SK-N-SH (cell line): ENCODE results near the gene SLC25A4. TPM values are rescaled to one million over a fixed set of nuclear protein-coding genes. Genes with fewer than 3 reads are reported as not detected.

Experiments
- CTCF ChIA-PET: fragments of 300-600, 350-600 bp; formaldehyde crosslinking; extraction: SDS; loops from one replicate; lab custom pipeline; 2021; lab: Yijun Ruan, JAX
- POLR2A ChIA-PET: fragments of 350-600 bp; sonication (Branson Sonifier 250); formaldehyde crosslinking; extraction: SDS; loops from one replicate; lab custom pipeline; 2020; ENCODE audit warnings: antibody characterized with exemption, inconsistent platforms; lab: Yijun Ruan, JAX
- DNase-seq: peaks from one replicate; pipeline ENCODE4 v3.0.0; 2012
- H2AFZ ChIP-seq: fragments of 200-600 bp; sonication (generic); 2 replicates; pipeline ENCODE4 v1.8.1; 2016; ENCODE audit warnings: antibody characterized with exemption, mild to moderate bottlenecking, low read depth
- H3F3A ChIP-seq: fragments of 200-600 bp; sonication (generic); replicated peaks from 2 replicates; pipeline ENCODE3; 2016; ENCODE audit warnings: antibody characterized with exemption, mild to moderate bottlenecking; ENCODE audit not compliant: insufficient read depth
- H3K27ac ChIP-seq, 2 experiments: fragments of 200-500 bp in 1 of 2; fragments of 200-600 bp in 1 of 2; sonication (Bioruptor generic) in 1 of 2; sonication (generic), shearing (Covaris generic) in 1 of 2; 2 replicates each; pipeline versions ENCODE4 v1.5.1 to v1.6.1; 2014 to 2016; ENCODE audit warnings: low read depth in 2 of 2, inconsistent platforms in 1 of 2, low read length in 1 of 2, mild to moderate bottlenecking in 1 of 2, mixed read lengths in 1 of 2
- H3K27me3 ChIP-seq: fragments of 200-600 bp; sonication (generic), shearing (Covaris generic); 2 replicates; pipeline ENCODE4 v1.6.1; 2016; ENCODE audit warnings: mixed run types; ENCODE audit not compliant: insufficient read depth
- H3K36me3 ChIP-seq, 2 experiments: fragments of 200-500 bp in 1 of 2; fragments of 200-600 bp in 1 of 2; sonication (Bioruptor generic) in 1 of 2; sonication (generic) in 1 of 2; replicated peaks in 1 of 2; 2 replicates each; pipeline versions ENCODE3 to v1.5.1; 2014 to 2016; ENCODE audit warnings: low read length in 1 of 2, mild to moderate bottlenecking in 1 of 2; ENCODE audit not compliant: insufficient read depth in 2 of 2, control insufficient read depth in 1 of 2
- H3K4me1 ChIP-seq, 2 experiments: fragments of 200-500 bp in 1 of 2; fragments of 200-600 bp in 1 of 2; sonication (Bioruptor generic) in 1 of 2; sonication (generic), shearing (Covaris generic) in 1 of 2; 2 replicates each; pipeline versions ENCODE4 v1.5.1 to v1.6.1; 2014 to 2016; ENCODE audit warnings: low read depth in 1 of 2, low read length in 1 of 2, mixed run types in 1 of 2; ENCODE audit not compliant: insufficient read depth in 2 of 2, control insufficient read depth in 1 of 2
- H3K4me2 ChIP-seq: fragments of 200-600 bp; sonication (generic), shearing (Covaris generic); 2 replicates; pipeline ENCODE4 v1.6.1; 2017; ENCODE audit warnings: mixed run types
- H3K4me3 ChIP-seq, 2 experiments: fragments of 200-500 bp in 1 of 2; fragments of 200-600 bp in 1 of 2; sonication (Bioruptor generic) in 1 of 2; sonication (generic), shearing (Covaris generic) in 1 of 2; 2 replicates each; pipeline versions ENCODE4 v1.5.1 to v1.8.1; 2014 to 2016; ENCODE audit warnings: low read depth in 2 of 2, inconsistent platforms in 1 of 2, low read length in 1 of 2, mild to moderate bottlenecking in 1 of 2, mixed read lengths in 1 of 2, moderate library complexity in 1 of 2
- H3K79me2 ChIP-seq: fragments of 200-600 bp; sonication (generic); 2 replicates; pipeline ENCODE4 v1.8.1; 2017; ENCODE audit warnings: mild to moderate bottlenecking; ENCODE audit not compliant: insufficient read depth
- H3K9ac ChIP-seq: fragments of 200-600 bp; sonication (generic); 2 replicates; pipeline ENCODE4 v1.6.1; 2017; ENCODE audit warnings: mixed run types
- H3K9me2 ChIP-seq: fragments of 200-600 bp; sonication (generic); 2 replicates; pipeline ENCODE4 v1.6.1; 2017; ENCODE audit warnings: mixed run types
- H3K9me3 ChIP-seq: fragments of 200-600 bp; sonication (generic); 2 replicates; pipeline ENCODE4 v1.6.1; 2017; ENCODE audit warnings: mixed run types, mild to moderate bottlenecking, moderate library complexity
- H4K20me1 ChIP-seq: fragments of 200-600 bp; sonication (generic); 2 replicates; pipeline ENCODE4 v1.6.1; 2017; ENCODE audit warnings: mild to moderate bottlenecking, mixed run types; ENCODE audit not compliant: insufficient read depth
- CHD2 ChIP-seq: fragments of 150-350 bp; IDR thresholded peaks from 2 replicates; pipeline ENCODE4 v1.6.1; 2018; ENCODE audit warnings: low read length; ENCODE audit not compliant: partially characterized antibody
- ELF1 ChIP-seq: IDR thresholded peaks from 2 replicates; pipeline ENCODE4 v1.4.0; 2012
- EP300 ChIP-seq, 2 experiments: IDR thresholded peaks; 2 replicates each; pipeline versions ENCODE4 v1.4.0 to v1.6.1; 2012; ENCODE audit warnings: borderline replicate concordance in 1 of 2, low read depth in 1 of 2, low read length in 1 of 2
- GATA2 ChIP-seq: sonication (generic); formaldehyde crosslinking; IDR thresholded peaks from 2 replicates; pipeline ENCODE4 v1.5.0; 2020; ENCODE audit warnings: mild to moderate bottlenecking, missing genetic modification reagents
- JUND ChIP-seq: IDR thresholded peaks from 2 replicates; pipeline ENCODE4 v1.4.0; 2012
- MXI1 ChIP-seq: IDR thresholded peaks from 2 replicates; pipeline ENCODE4 v1.6.1; 2012; ENCODE audit warnings: mild to moderate bottlenecking, low read depth, low read length, improper control_type of control experiment
- NFIC ChIP-seq: IDR thresholded peaks from 2 replicates; pipeline ENCODE4 v1.4.0; 2012; ENCODE audit warnings: borderline replicate concordance
- NRF1 ChIP-seq: IDR thresholded peaks from 2 replicates; pipeline ENCODE4 v1.6.1; 2012; ENCODE audit warnings: low read depth, mild to moderate bottlenecking, low read length
- POLR2AphosphoS5 ChIP-seq: IDR thresholded peaks from 2 replicates; pipeline ENCODE4 v1.6.1; 2012; ENCODE audit warnings: low read depth, low read length
- RCOR1 ChIP-seq: fragments of 150-350 bp; IDR thresholded peaks from 2 replicates; pipeline ENCODE4 v1.6.1; 2017; ENCODE audit warnings: antibody characterized with exemption, low read length
- RXRA ChIP-seq: IDR thresholded peaks from 2 replicates; pipeline ENCODE4 v1.4.0; 2012; ENCODE audit warnings: low read depth, mild to moderate bottlenecking, borderline replicate concordance
- TCF12 ChIP-seq: IDR thresholded peaks from 2 replicates; pipeline ENCODE4 v1.4.0; 2012
- WGBS: methylation state at CpG from one replicate; pipeline ENCODE4 v1.1.6; 2017; ENCODE audit warnings: low lambda C conversion rate; 5-methylcytosine and 5-hydroxymethylcytosine counted together
- polyA plus RNA-seq, 3 experiments: library from polyadenylated mRNA; depleted of rRNA; stranded (reverse); fragments of >200 nt; gene quantifications; 2 replicates each; pipeline ENCODE4 v1.2.3, GENCODE V29; 2012
- TF ChIP-seq, protein P1 (sequence below): fragments of 150-350 bp; IDR thresholded peaks from 2 replicates; pipeline ENCODE4 v1.6.1; 2017; ENCODE audit warnings: antibody characterized with exemption, low read length, low read depth, borderline replicate concordance
- TF ChIP-seq, protein P2 (sequence below): IDR thresholded peaks from 2 replicates; pipeline ENCODE4 v1.6.1; 2012; ENCODE audit warnings: mild to moderate bottlenecking, low read depth, low read length, moderate library complexity

The SLC25A4 gene
- polyA plus RNA-seq, 1 of the 3 experiments (the other 2 are of a cell fraction), result 36.2 TPM

DNA sequence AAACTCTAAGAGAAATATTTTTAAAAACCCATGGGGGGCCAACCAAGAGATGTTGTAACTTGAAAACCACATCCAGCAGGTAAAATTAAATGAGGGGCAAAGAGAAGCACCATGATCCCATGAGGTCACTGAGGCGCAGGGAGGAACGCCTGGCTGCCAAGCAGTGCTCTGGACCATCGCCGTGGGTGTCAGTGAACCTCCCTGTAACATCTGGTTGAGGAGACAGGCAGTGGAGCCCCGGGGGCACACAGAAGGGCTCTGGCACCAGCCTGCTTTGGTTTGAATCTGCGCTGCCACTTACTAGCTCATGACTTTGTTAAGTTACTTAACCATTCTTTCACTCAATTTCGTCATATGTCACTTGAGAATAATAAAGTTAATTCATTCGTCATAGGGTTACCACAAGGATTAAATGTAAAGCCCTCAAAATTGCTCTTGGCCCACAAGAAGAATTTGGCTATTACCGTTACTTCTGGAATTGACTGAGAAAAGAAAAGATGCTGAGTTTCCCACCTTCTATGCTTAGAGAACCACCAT lies 41.6 kb upstream of the SLC25A4 start:
- H3K36me3 ChIP-seq, result no peaks in the 10 kb centered on the region
- H3K79me2 ChIP-seq, result no peaks in the 10 kb centered on the region
- no peaks in the 10 kb centered on the region for H3K9me2 ChIP-seq
- no peak overlapping the region for H2AFZ ChIP-seq
- H3K27me3 ChIP-seq, result no peaks in the 10 kb centered on the region; the same call in 1 of the 2 replicates
- H3F3A ChIP-seq, result no peaks in the 10 kb centered on the region
- 42% methylated on average over 9 of the region's 9 CpGs for WGBS
- no peaks in the 10 kb centered on the region for H4K20me1 ChIP-seq
- TF ChIP-seq MXI1, result peak; percentile 51; the same call in 1 of the 2 replicates
- peak in 1 of 2 experiments; percentile 66; a peak in 2 of 4 replicates for TF ChIP-seq EP300 (IDR thresholded peaks at IDR 0.05; ENCODE audit: borderline replicate concordance in 1 of 2, low read depth in 1 of 2, low read length in 1 of 2)
- TF ChIP-seq, protein P1, sequence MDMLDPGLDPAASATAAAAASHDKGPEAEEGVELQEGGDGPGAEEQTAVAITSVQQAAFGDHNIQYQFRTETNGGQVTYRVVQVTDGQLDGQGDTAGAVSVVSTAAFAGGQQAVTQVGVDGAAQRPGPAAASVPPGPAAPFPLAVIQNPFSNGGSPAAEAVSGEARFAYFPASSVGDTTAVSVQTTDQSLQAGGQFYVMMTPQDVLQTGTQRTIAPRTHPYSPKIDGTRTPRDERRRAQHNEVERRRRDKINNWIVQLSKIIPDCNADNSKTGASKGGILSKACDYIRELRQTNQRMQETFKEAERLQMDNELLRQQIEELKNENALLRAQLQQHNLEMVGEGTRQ, result no peak
- TF ChIP-seq CHD2, result peak; percentile 21
- POLR2A ChIA-PET, result interaction anchor here (1.5 kb wide), 1 partner anchor 15 kb away, joined by 4 read pairs; no protein-coding TSS in a partner anchor
- no peak overlapping the region for H3K4me2 ChIP-seq
- peaks cover 0 to 16% of the 10 kb centered on the region in 2 experiments; a peak in 1 of 4 replicates for H3K4me1 ChIP-seq
- DNase-seq, result peak; percentile 83
- CTCF ChIA-PET, result interaction anchor here (1.0 to 9.6 kb wide), 4 partner anchors 11 to 90 kb away, joined by 3 to 157 read pairs (median 22); no protein-coding TSS in a partner anchor
- no peak overlapping the region for H3K4me3 ChIP-seq
- no peak overlapping the region for H3K9ac ChIP-seq
- H3K9me3 ChIP-seq, result no peaks in the 10 kb centered on the region
- H3K27ac ChIP-seq, result no peak overlapping the region

DNA sequence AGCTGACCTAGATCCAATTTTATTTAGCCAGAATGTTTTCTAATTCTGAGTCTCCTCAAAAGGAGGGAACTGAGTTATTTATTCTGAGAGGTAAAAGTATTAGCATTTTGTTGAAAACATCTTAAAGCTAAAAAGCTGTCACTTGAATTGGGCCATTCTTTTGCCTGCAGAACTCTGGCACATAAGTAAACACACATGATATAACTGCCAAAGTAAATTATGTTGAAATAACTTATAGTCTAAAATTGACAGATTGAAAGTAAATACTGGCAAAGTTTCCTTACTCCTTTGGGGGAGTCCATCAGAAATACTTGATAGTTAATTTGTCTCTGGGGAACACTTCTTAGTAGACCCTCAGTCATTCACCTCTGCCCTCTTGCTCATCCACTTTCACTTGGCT lies 38.3 kb upstream of the SLC25A4 start:
- DNase-seq, result no peak
- Histone ChIP-seq H3K27me3 (no peaks in the 10 kb centered on the region; the same call in 1 of the 2 replicates), H3K4me1 (peaks cover 0 to 11% of the 10 kb centered on the region in 2 experiments; a peak in 1 of 4 replicates), H3K27ac (no peak overlapping the region), H3K9me2 (no peaks in the 10 kb centered on the region), H3K79me2 (no peaks in the 10 kb centered on the region), H3K4me2 (no peak overlapping the region), H3F3A (peaks cover 4% of the 10 kb centered on the region), H3K4me3 (no peak overlapping the region), H3K9me3 (no peaks in the 10 kb centered on the region), H3K9ac (no peak overlapping the region), H3K36me3 (no peaks in the 10 kb centered on the region), H2AFZ (no peak overlapping the region), H4K20me1 (no peaks in the 10 kb centered on the region)
- TF ChIP-seq TCF12 (no peak), NFIC (no peak), NRF1 (no peak), RCOR1 (no peak)
- ChIA-PET POLR2A (no interaction called here), CTCF (interaction anchor here (1.2 to 1.9 kb wide), 2 partner anchors 9 kb away, joined by 3 to 12 read pairs; no protein-coding TSS in a partner anchor)

GRCh38 chr4:185106353-185106752 lies 36.7 kb upstream of the SLC25A4 start:
- Histone ChIP-seq H2AFZ (no peak overlapping the region), H3K4me1 (peaks cover under 1 to 9% of the 10 kb centered on the region in 2 experiments; a peak in 2 of 4 replicates), H3K36me3 (no peaks in the 10 kb centered on the region), H3K4me3 (no peak overlapping the region), H3K27ac (no peak overlapping the region), H4K20me1 (no peaks in the 10 kb centered on the region), H3F3A (peaks cover 4% of the 10 kb centered on the region), H3K9me3 (no peaks in the 10 kb centered on the region), H3K9ac (no peak overlapping the region), H3K4me2 (no peak overlapping the region), H3K79me2 (no peaks in the 10 kb centered on the region), H3K27me3 (no peaks in the 10 kb centered on the region; the same call in 1 of the 2 replicates), H3K9me2 (no peaks in the 10 kb centered on the region)
- CTCF ChIA-PET, result interaction anchor here (1.6 to 3.3 kb wide), 3 partner anchors 11 to 95 kb away, joined by 6 to 20 read pairs (median 7); no protein-coding TSS in a partner anchor
- DNase-seq, result no peak
- POLR2A ChIA-PET, result interaction anchor here (0.9 kb wide), 1 partner anchor 37 kb away, joined by 3 read pairs; the partner anchor contains the start of gene SLC25A4
- 94% methylated on average over 2 of the region's 3 CpGs for WGBS
- TF ChIP-seq, protein P1, result no peak
- no peak for TF ChIP-seq EP300 (IDR thresholded peaks at IDR 0.05; ENCODE audit: borderline replicate concordance in 1 of 2, low read depth in 1 of 2, low read length in 1 of 2)
- TF ChIP-seq POLR2AphosphoS5, result no peak
- TF ChIP-seq JUND, result no peak
- no peak for TF ChIP-seq TCF12
- no peak for TF ChIP-seq MXI1
- no peak for TF ChIP-seq ELF1
- no peak for TF ChIP-seq NRF1
- TF ChIP-seq RXRA, result no peak
- no peak for TF ChIP-seq GATA2 (CRISPR knock-in tag)
- TF ChIP-seq, protein P2, sequence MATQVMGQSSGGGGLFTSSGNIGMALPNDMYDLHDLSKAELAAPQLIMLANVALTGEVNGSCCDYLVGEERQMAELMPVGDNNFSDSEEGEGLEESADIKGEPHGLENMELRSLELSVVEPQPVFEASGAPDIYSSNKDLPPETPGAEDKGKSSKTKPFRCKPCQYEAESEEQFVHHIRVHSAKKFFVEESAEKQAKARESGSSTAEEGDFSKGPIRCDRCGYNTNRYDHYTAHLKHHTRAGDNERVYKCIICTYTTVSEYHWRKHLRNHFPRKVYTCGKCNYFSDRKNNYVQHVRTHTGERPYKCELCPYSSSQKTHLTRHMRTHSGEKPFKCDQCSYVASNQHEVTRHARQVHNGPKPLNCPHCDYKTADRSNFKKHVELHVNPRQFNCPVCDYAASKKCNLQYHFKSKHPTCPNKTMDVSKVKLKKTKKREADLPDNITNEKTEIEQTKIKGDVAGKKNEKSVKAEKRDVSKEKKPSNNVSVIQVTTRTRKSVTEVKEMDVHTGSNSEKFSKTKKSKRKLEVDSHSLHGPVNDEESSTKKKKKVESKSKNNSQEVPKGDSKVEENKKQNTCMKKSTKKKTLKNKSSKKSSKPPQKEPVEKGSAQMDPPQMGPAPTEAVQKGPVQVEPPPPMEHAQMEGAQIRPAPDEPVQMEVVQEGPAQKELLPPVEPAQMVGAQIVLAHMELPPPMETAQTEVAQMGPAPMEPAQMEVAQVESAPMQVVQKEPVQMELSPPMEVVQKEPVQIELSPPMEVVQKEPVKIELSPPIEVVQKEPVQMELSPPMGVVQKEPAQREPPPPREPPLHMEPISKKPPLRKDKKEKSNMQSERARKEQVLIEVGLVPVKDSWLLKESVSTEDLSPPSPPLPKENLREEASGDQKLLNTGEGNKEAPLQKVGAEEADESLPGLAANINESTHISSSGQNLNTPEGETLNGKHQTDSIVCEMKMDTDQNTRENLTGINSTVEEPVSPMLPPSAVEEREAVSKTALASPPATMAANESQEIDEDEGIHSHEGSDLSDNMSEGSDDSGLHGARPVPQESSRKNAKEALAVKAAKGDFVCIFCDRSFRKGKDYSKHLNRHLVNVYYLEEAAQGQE, result no peak
